MCF 10A (cell line): ENCODE data around the gene ZNF423. TPM values are rescaled to one million over a fixed set of nuclear protein-coding genes. Genes with fewer than 3 reads are reported as not detected.

ENCODE experiments used
- BruUV-seq: library from RNA; stranded (reverse); fragments of 400-500 nt; replicated peaks from 2 replicates; lab custom pipeline; 2021; lab: Mats Ljungman, UMichigan
- CTCF ChIA-PET: fragments of 300-600 bp; sonication (Branson Sonifier 250); formaldehyde crosslinking; extraction: SDS; loops from one replicate; lab custom pipeline; 2021; ENCODE audit warnings: antibody characterized with exemption, inconsistent platforms; lab: Yijun Ruan, JAX
- POLR2A ChIA-PET: fragments of 300-600, 350-650 bp; sonication (Branson Sonifier 250); formaldehyde crosslinking; extraction: SDS; loops from one replicate; lab custom pipeline; 2020; ENCODE audit warnings: antibody characterized with exemption, inconsistent platforms; lab: Yijun Ruan, JAX
- DNase-seq: peaks from one replicate; pipeline ENCODE4 v3.0.0-alpha.2; 2018; ENCODE audit not compliant: unreplicated experiment
- H3K27ac Mint-ChIP-seq: one replicate; pipeline ENCODE4 v1.8.0; 2022; ENCODE audit warnings: mild to moderate bottlenecking, low read depth, mixed read lengths; ENCODE audit not compliant: unreplicated experiment
- H3K27me3 Mint-ChIP-seq: one replicate; pipeline ENCODE4 v1.8.0; 2022; ENCODE audit warnings: mixed read lengths; ENCODE audit not compliant: insufficient read depth, unreplicated experiment
- H3K36me3 Mint-ChIP-seq: one replicate; pipeline ENCODE4 v1.8.0; 2022; ENCODE audit warnings: mild to moderate bottlenecking, moderate library complexity, mixed read lengths; ENCODE audit not compliant: insufficient read depth, unreplicated experiment
- H3K4me1 Mint-ChIP-seq: one replicate; pipeline ENCODE4 v1.8.0; 2022; ENCODE audit warnings: mixed read lengths; ENCODE audit not compliant: insufficient read depth, unreplicated experiment
- H3K4me3 Mint-ChIP-seq: one replicate; pipeline ENCODE4 v1.8.0; 2022; ENCODE audit warnings: mild to moderate bottlenecking, moderate library complexity, mixed read lengths; ENCODE audit not compliant: unreplicated experiment
- H3K9me3 Mint-ChIP-seq: one replicate; pipeline ENCODE4 v1.8.0; 2022; ENCODE audit warnings: mixed read lengths; ENCODE audit not compliant: unreplicated experiment
- CTCF ChIP-seq: fragments of 200-600 bp; IDR thresholded peaks from one replicate; pipeline ENCODE4 v1.8.0; 2022; ENCODE audit warnings: antibody characterized with exemption, mild to moderate bottlenecking; ENCODE audit not compliant: unreplicated experiment
- intact Hi-C: fragments of 100-400 bp; cut with micrococcal nuclease; formaldehyde crosslinking; loops from 2 replicates; pipeline ENCODE4 v1.14.1; 2022
- total RNA-seq: library from RNA; stranded (reverse); gene quantifications from 2 replicates; pipeline ENCODE4 v1.2.3, GENCODE V29; 2022

The ZNF423 gene
- total RNA-seq, 1 experiment from 2014 or later = not detected

GRCh38 chr16:49529411-49530045 is 326.4 kb downstream of the ZNF423 start:
- Mint-ChIP-seq H3K27me3 (peaks cover 37% of the 10 kb centered on the region), H3K4me1 (no peaks in the 10 kb centered on the region), H3K27ac (no peak overlapping the region), H3K9me3 (no peaks in the 10 kb centered on the region), H3K4me3 (no peak overlapping the region), H3K36me3 (no peaks in the 10 kb centered on the region)
- ChIA-PET CTCF (interaction anchor here (0.6 to 0.7 kb wide), 3 partner anchors 15 to 268 kb away, joined by 3 to 5 read pairs (median 4); no protein-coding TSS in a partner anchor), POLR2A (no interaction called here)
- intact Hi-C loops = no loop called here
- DNase-seq = no peak
- no TSS peak for BruUV-seq
- TF ChIP-seq CTCF = no peak

GRCh38 chr16:49528866-49529288 is 327.0 kb downstream of the ZNF423 start:
- H3K9me3 Mint-ChIP-seq = no peaks in the 10 kb centered on the region
- H3K27ac Mint-ChIP-seq = no peak overlapping the region
- intact Hi-C loops = no loop called here
- no peak overlapping the region for H3K4me3 Mint-ChIP-seq
- H3K36me3 Mint-ChIP-seq = no peaks in the 10 kb centered on the region
- H3K4me1 Mint-ChIP-seq = no peaks in the 10 kb centered on the region
- DNase-seq = no peak
- POLR2A ChIA-PET = no interaction called here
- H3K27me3 Mint-ChIP-seq = peaks cover 32% of the 10 kb centered on the region
- TF ChIP-seq CTCF = no peak
- no TSS peak for BruUV-seq
- CTCF ChIA-PET = interaction anchor here (0.6 to 0.7 kb wide), 2 partner anchors 14 to 268 kb away, joined by 3 to 4 read pairs; no protein-coding TSS in a partner anchor

GRCh38 chr16:49528060-49528865 is 327.6 kb downstream of the ZNF423 start:
- POLR2A ChIA-PET = no interaction called here
- no peaks in the 10 kb centered on the region for H3K9me3 Mint-ChIP-seq

More at GRCh38 chr16:49528060-49528865, 327.6 kb downstream of the ZNF423 start:
- DNase-seq = no peak
- Mint-ChIP-seq H3K4me3 (no peak overlapping the region), H3K27me3 (peaks cover 26% of the 10 kb centered on the region), H3K36me3 (no peaks in the 10 kb centered on the region), H3K27ac (no peak overlapping the region), H3K4me1 (no peaks in the 10 kb centered on the region)
- no peak for TF ChIP-seq CTCF
- CTCF ChIA-PET = interaction anchor here (0.6 kb wide), 1 partner anchor 343 kb away, joined by 3 read pairs; no protein-coding TSS in a partner anchor
- intact Hi-C loops = no loop called here
- no TSS peak for BruUV-seq
